OCI-LY7 (cell line): Measurements from ENCODE around the gene PAWR.

Source experiments
- EZH2phosphoT487 ChIP-seq: fragments of 200-600 bp; sonication (generic); IDR thresholded peaks from 2 replicates; pipeline ENCODE4 v1.6.1; 2018; ENCODE audit warnings: low read depth, borderline replicate concordance, mild to moderate bottlenecking, mixed run types, antibody characterized with exemption, low read length, moderate library complexity, mixed read lengths
- TF ChIP-seq, protein P1 (sequence below): fragments of 200-600 bp; sonication (generic); conservative IDR thresholded peaks from 2 replicates; pipeline ENCODE4 v1.5.1; 2014; ENCODE audit warnings: mild to moderate bottlenecking, antibody characterized with exemption, low read length, moderate library complexity, mixed read lengths

DNA sequence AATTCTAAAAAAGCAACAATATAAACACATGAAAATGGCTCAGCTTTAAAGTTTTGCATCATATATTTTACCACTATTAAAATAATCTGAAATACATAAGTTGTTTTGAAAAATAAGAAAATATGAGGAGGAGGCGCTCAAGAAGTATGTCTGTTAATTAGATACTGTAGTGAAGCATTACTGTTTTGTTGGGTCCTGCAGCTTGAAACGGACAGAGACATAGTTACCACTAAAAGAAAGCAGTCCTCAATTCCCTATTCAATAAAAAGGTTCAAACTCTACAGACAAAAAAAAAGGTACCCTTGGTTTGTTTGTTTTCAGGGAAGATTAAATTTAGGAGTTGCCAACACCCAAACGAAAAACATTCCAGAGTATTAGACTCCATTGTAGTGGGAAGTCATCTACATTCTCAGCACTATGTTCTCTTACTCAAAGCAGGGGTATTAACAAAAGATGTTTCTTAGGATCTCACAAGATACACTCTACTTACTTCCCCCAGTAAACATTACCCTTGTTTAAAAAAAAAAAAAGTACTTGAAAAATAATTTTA, 3.0 kb downstream of the PAWR start:
- TF ChIP-seq, protein P1, sequence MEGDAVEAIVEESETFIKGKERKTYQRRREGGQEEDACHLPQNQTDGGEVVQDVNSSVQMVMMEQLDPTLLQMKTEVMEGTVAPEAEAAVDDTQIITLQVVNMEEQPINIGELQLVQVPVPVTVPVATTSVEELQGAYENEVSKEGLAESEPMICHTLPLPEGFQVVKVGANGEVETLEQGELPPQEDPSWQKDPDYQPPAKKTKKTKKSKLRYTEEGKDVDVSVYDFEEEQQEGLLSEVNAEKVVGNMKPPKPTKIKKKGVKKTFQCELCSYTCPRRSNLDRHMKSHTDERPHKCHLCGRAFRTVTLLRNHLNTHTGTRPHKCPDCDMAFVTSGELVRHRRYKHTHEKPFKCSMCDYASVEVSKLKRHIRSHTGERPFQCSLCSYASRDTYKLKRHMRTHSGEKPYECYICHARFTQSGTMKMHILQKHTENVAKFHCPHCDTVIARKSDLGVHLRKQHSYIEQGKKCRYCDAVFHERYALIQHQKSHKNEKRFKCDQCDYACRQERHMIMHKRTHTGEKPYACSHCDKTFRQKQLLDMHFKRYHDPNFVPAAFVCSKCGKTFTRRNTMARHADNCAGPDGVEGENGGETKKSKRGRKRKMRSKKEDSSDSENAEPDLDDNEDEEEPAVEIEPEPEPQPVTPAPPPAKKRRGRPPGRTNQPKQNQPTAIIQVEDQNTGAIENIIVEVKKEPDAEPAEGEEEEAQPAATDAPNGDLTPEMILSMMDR = no peak
- no peak for TF ChIP-seq EZH2phosphoT487
